Stimulated activated CD4-positive, alpha-beta T cell treated with anti-CD3 and anti-CD28 coated beads, Interleukin-12 subunit alpha, Interleukin-12 subunit beta, amount 100 ng/mL, for 48 hours (primary cell): Measurements from ENCODE around the gene PID1.
"Not testable (repeated sequence)": the region's sequence is repeated elsewhere in the genome, so short reads cannot be mapped to it uniquely, and the experiment has no call there.

Experiments used
- DNase-seq, 3 donors: peaks; one replicate each; pipeline ENCODE4 v3.0.0-alpha.2; 2020; ENCODE audit warnings: low read depth in 2 of 3, low spot score in 1 of 3

The PID1 gene

GRCh38 chr2:229220254-229220653 is 50.8 kb downstream of the PID1 start:
- DNase-seq = no peak

GRCh38 chr2:229218329-229218921 is 52.7 kb downstream of the PID1 start:
- DNase-seq = no peak

- no peak for DNase-seq
These were observed 58.8 kb downstream of the PID1 start for GRCh38 chr2:229212241-229212640.

DNA sequence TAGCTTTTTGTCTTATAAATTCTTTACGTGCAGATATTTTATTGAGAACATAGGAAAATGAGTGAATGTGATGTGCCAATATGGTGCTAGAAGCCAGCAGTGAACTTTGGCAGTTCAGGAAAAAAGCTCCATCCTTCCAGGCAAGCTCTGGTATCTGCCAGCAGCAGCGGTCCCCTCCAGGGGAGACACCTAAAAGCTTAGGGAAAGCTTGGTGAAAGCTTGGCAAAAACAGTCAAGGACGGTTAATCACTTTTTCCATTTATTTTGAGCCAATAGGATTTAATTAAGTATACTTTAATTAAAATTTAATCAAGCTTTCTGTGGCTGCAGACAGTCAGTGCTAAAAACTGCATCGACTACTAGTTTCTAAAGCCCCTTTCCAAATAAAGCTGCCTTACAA is 60.4 kb downstream of the PID1 start:
- no peak for DNase-seq

DNA sequence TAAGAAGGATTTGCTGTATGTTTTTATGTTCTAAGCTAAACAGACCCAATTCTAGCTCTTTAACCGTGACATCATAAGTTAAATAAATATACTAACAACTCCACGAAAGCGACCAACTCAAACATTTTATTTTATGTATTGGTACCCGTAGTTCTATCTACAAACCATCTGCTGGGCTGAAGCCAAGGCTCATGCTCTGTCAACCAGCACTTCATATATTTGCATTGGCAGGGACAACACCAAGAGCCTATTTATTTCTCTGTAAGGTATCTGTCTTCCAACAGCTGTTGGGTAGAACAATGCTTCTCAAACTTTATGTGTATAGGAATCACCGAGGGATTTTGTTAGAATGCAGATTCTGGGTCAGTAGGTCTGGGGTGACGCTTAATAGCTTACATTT is 64.5 kb downstream of the PID1 start:
- DNase-seq = no peak

GRCh38 chr2:229205704-229206103 is 65.4 kb downstream of the PID1 start:
- DNase-seq = no peak

DNA sequence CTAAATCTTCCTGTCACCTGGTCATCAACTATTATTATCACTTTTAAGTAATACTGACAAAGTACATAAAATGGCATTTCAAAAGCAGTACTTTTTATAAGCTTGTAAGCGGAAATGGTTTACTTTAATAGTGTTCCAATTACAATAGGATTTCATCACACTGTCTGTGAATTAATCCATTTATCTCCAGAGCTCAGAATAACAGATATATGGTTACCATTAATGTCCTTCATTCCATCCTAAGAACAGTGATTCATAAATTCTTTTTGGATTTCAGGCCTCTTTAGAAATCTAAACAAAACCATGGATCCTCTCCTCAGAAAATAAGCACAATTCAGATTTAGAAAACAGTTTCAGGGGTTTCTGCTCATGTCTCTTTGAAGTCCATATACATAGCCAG is 68.4 kb downstream of the PID1 start:
- DNase-seq = no peak

DNA sequence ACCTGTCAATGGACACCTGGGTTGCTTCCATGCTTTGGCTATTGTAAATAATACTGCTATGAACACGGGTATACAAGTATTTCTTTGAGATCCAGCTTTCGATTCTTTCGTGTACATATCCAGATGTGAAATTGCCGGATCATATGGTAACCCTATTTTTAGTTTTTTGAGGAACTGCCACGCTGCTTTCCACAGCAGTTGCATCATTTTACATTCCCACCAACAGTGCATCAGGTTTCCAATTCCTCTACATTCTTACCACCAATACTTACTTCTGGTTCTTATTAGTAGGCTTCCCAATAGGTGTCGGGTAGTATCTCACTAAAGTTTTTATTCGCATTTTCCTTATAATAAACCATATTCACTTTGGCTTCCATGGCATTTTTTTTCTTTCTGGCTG is 69.6 kb downstream of the PID1 start:
- no peak for DNase-seq

GRCh38 chr2:229199267-229199666 is 71.8 kb downstream of the PID1 start:
- DNase-seq = no peak

DNA sequence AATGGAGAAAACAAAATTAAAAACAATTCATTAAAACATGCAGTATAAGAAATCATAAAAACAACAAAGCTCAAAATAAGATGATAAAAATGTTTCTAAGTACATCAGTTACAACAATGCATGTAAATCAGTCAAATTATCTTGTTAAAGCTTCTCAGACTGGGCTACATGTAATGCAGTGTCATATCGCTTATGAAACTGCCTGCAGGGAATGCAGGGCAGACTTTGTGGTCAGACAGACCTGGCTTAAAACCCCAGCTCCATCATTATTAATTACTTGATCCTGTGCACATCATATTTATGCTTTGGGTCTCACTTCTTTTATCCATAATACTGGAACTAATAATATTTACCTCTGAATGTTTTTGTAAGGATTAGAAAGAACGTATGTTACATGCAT is 74.6 kb downstream of the PID1 start:
- DNase-seq = no peak

DNA sequence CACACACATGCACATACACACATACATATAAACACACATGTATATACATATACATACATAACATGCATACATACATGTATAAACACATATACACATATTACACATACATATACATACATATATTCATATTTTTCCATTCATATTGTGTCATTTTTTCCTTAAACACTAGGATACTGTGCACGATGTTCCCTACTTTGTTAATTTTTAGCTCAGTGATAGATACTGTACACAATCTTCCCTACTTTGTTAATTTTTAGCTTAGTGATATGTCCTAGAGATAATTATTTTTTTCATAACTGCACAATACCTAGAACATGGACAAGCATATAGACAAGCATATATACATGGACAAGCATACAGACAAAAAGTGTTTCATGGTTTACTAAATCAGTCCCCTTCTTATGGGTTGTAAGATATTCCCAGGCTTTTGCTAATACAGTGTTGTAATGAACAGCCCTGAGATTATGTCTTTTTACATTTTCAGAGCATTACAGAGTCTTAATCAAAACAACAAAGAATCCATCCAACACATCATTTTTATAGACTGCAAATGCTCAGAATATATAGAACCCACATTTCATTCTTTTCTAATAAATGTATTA is 75.6 kb downstream of the PID1 start:
- no peak for DNase-seq

GRCh38 chr2:229193281-229193680 is 77.8 kb downstream of the PID1 start:
- no peak for DNase-seq

DNA sequence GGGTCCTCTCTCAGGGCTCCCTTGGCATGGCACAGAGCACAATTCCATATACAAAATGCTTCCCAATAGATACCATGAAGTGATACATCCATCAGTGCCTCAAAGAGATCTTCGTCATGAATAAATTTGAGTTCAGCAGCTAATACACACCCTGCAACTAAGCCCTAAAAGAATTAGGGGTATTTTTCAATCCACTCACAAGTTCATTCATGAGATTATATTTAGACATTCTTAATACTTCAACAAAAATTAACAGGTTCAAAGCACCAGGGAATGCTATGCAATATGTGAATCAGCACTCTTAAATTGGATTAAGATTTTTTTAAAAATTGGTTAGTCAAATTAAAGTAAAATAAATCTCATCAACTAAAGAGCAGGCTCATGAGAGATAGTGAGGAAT is 79.7 kb downstream of the PID1 start:
- no peak for DNase-seq

DNA sequence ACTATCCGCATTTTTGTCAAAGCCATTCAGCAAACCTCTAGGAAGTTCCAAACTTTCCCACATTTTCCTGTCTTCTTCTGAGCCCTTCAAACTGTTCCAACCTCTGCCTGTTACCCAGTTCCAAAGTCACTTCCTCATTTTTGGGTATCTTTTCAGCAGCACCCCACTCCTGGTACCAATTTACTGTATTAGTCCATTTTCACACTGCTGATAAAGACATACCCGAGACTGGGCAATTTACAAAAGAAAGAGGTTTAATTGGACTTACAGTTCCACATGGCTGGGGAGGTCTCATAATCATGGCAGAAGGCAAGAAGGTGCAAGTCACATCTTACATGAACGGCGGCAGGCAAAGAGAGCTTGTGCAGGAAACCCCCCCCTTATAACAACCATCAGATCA is 84.0 kb downstream of the PID1 start:
- DNase-seq = not testable (repeated sequence)

DNA sequence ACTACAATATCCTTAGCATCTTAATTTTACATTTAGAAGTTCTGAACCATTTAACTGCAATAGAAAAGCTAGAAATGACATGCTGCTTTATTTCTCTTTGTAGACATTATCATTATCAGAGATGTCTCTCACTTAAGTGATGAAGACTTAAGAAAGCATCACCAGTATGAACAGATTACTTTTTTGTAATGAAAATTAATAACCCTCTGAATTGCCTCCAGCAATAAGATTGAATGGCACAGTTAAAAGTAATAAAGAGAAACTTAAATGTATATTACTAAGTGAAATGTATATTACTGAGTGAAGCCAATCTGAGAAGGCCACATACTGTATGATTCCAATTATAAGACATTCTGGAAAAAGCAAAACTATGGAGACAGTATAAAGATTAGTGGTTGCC is 89.4 kb downstream of the PID1 start:
- DNase-seq = no peak

DNA sequence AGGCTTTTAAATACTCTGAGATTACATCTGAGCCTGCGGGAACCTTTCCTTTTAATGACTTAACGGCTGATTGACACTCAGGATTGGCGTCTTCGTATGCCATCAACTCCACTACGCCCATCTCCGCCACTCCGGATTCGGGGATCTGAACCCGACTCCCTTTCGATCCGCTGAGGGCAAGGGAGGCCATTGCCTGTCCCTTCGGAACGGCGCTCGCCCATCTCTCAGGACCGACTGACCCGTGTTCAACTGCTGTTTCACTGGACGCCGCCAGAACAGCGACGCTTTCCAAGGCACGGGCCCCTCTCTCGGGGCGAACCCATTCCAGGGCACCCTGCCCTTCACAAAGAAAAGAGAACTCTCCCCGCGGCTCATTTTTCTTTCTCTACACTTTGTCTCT is 90.4 kb downstream of the PID1 start:
- DNase-seq = no peak

- no peak for DNase-seq
These were observed 91.5 kb downstream of the PID1 start for GRCh38 chr2:229179628-229180027.

DNA sequence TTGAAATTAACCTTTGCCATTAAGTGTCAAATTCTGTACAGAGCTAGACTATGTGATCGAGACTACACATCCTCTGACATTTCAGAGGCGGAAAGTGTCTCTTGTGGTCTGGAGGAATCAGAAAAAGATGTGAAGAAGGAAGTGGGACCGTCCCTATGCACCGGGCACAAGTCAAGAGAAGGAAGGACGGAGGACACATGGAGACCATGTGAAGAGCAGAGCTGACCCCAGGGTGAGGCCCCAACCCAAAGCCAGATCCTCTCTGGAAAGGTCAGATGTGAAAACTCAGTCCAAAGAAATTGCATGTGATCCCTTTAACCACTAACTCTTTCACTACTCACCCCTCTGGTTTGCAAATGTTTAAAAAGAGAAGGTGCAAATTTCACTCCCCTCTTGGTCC is 92.4 kb downstream of the PID1 start:
- DNase-seq = no peak

DNA sequence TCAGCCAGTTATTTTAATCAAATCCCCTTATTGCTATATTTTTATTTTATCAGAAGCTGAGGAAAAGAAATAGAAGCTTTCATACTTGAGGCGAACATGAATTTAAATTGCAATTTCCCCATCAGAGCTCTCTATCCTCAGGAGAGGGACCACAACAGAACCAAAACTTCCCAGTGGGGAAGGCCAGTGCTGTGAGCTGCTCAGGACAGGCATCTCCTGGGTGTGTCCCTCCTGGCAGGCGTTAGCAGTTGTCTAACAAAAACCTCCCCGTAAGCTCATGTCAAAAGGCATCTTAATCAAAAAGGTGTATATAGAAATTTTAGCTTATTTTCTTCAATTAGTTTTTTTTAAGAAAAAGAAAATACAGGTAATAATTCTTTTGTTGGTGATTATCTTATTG is 93.0 kb downstream of the PID1 start:
- DNase-seq = no peak

GRCh38 chr2:229176136-229176535 is 95.0 kb downstream of the PID1 start:
- DNase-seq = no peak

DNA sequence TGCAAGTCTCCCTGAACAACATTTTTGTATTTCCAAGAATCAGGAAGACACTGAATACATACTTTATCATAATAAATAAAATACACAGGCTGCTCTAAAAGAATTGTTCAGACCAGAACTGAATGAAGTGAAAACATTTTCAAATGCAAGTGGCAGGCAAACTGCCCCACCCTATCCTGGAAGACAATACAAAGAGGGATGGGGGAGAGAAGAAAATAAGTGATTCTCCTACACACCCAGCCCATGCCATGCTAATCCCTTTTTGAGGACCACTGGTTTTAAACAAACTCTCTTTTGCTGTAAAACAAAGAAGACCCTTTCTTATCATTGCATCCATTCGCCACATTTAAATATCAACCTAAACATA is 95.6 kb downstream of the PID1 start:
- DNase-seq = no peak

DNA sequence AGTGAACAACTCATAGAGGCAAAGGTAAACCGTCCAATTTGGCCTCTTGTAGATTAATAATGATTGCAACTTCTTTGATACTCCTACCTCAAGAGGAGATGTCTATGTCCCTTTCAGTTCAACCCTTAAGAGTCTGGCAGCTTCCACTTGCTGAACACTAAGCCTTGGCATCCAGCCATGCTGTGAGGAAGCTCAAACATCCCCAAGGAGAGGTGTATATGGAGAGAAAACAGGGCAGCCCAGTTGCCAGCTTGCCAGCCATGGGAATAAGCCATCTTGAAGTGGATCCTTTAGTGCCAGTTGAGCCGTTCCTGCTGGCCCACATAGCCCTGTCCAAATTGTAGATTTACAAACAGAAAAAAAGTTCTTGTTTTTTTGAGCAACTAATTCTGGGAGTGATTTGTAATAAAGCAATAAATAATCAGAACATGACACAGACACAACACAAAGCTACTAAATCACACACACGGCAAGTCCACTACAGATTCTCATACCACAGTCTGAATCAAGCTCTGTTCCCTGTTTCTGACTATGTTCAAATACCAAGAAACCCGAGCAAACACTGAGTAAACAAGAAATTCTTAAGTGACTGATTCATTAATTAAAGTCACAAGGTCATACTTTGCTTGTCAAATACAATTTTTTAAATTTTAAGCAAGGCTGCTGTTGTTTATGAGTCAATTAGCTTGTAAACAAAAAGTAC is 96.1 kb downstream of the PID1 start:
- DNase-seq = no peak

GRCh38 chr2:229173825-229174359 is 97.2 kb downstream of the PID1 start:
- DNase-seq = no peak
